ENCODE results near the gene PTPA. TPM values are rescaled to one million over a fixed set of nuclear protein-coding genes. Genes with fewer than 3 reads are reported as not detected.

The PTPA gene
- total and polyA plus RNA-seq, 9 of the 15 experiments (the other 6 are each of a cell fraction or from before 2014, with no cell fraction given) = 1.7 to 121 (median 72.6) TPM

DNA sequence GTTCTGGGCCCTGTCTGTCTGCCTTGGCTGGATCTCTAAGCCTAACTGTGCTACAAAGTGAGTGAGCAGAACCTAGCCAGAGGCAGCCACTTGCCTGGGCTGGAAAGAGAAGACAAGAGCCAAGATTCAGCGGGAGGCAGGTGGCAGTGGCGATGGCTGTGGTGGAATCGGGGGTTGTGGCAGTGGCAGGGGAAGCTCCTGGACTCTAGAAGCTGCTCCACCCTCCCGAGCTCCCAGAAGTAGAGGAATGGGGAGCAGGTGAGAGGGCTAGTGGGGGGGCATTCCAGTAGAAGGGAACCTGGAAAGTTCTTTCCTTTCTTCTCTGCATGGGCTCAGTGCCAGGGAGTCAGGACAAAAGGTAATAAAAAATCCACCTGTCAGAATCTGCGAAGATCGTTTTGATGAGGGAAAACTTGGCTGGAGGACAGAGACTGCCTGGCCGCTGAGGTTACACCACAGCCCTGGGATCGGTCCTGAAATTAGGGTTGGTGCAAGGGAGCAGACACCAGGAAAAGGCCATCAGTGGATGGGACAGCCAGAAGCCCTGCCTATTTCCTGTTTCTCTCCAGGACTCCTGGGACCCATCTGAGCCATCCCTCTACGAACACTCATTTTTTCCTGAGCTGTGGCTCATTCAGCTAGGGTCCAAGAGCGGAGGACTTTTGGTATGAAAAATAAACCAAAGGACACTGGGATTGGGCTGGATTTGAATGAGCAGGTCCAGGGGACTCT is 2.2 kb upstream of the PTPA start:
- POLR2A ChIA-PET = interaction anchor here (0.6 to 2.0 kb wide), 3 partner anchors 11 to 137 kb away, joined by 3 to 11 read pairs (median 3); no protein-coding TSS in a partner anchor
- no TSS peak for BruUV-seq (replicated peaks)
- in situ Hi-C loops (cut with MboI) = no loop called here
- no peak overlapping the region for H3K4me2 ChIP-seq (ENCODE audit: insufficient read depth, low read length)
- FAIRE-seq (no peak), DNase-seq (ENCODE audit: extremely low read depth in 1 of 4, low spot score in 3 of 4) (no peak), ATAC-seq (no peak)
- no peak overlapping the region for H3K27ac ChIP-seq (ENCODE audit: extremely low read depth, low read depth, low read length)
- H3K4me3 ChIP-seq = no peak overlapping the region
- H3K27me3 ChIP-seq (ENCODE audit: control insufficient read depth in 2 of 2, insufficient read depth in 2 of 2, low read length in 2 of 2) = no peaks in the 10 kb centered on the region
- peaks cover 30% of the 10 kb centered on the region for H3K79me2 ChIP-seq (ENCODE audit: control insufficient read depth, insufficient read depth, low read length)
- H3K9me1 ChIP-seq (ENCODE audit: control insufficient read depth, insufficient read depth, low read length) = no peaks in the 10 kb centered on the region
- no peaks in the 10 kb centered on the region for H4K20me1 ChIP-seq (replicated peaks; ENCODE audit: control insufficient read depth, insufficient read depth, low read length)
- no peaks in the 10 kb centered on the region for H3K9me3 ChIP-seq (replicated peaks; ENCODE audit: control insufficient read depth, insufficient read depth, low read depth, low read length)
- H3K36me3 ChIP-seq (ENCODE audit: control insufficient read depth, insufficient read depth, low read length) = peaks cover 3% of the 10 kb centered on the region; the same call in 1 of the 3 replicates
- TF ChIP-seq RBM39 (optimal IDR thresholded peaks at IDR 0.05; ENCODE audit: low read depth, low read length) = no peak
- no peak for TF ChIP-seq PTBP1 (IDR thresholded peaks at IDR 0.05; ENCODE audit: low read depth, low read length)
- no peak for TF ChIP-seq MCM5 (IDR thresholded peaks at IDR 0.05; ENCODE audit: low read depth)
- TF ChIP-seq, protein P1, sequence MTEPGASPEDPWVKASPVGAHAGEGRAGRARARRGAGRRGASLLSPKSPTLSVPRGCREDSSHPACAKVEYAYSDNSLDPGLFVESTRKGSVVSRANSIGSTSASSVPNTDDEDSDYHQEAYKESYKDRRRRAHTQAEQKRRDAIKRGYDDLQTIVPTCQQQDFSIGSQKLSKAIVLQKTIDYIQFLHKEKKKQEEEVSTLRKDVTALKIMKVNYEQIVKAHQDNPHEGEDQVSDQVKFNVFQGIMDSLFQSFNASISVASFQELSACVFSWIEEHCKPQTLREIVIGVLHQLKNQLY (CRISPR knock-in tag; conservative IDR thresholded peaks at IDR 0.05) = no peak
- TF ChIP-seq ZSCAN32 (CRISPR knock-in tag; IDR thresholded peaks at IDR 0.05) = no peak
- TF ChIP-seq CCAR2 (IDR thresholded peaks at IDR 0.05; ENCODE audit: low read depth, low read length) = no peak
- no peak for TF ChIP-seq EWSR1 (IDR thresholded peaks at IDR 0.05; ENCODE audit: borderline replicate concordance, low read depth, partially characterized antibody)
- TF ChIP-seq POLR2AphosphoS2 (IDR thresholded peaks at IDR 0.05; ENCODE audit: low read length) = no peak
- TF ChIP-seq KDM4B (IDR thresholded peaks at IDR 0.05; ENCODE audit: borderline replicate concordance in 2 of 2, low read depth in 1 of 2) = no peak
- TF ChIP-seq MEF2D (tag; conservative IDR thresholded peaks at IDR 0.05; ENCODE audit: low read depth) = no peak
- 69% methylated on average over 8 of the region's 10 CpGs for whole genome bisulfite sequencing (ENCODE audit: insufficient coverage, low coverage, missing lambda C conversion rate)
- intact Hi-C loops (cut with micrococcal nuclease) = no loop called here
- H3K9ac ChIP-seq (ENCODE audit: insufficient read depth in 1 of 2, low read depth in 2 of 2, low read length in 2 of 2) = peak overlapping the region in 1 of 2 experiments; percentile 31; a peak in 1 of 4 replicates
- CTCF ChIA-PET (ENCODE audit: low intra/inter-chr PET ratio) = no interaction called here
- peaks cover 12 to 53% of the 10 kb centered on the region in 2 experiments for H3K4me1 ChIP-seq (replicated peaks in 1 of 2; ENCODE audit: control insufficient read depth in 2 of 2, insufficient read depth in 2 of 2, low read length in 2 of 2)
- H2AFZ ChIP-seq (ENCODE audit: low read depth, low read length) = no peak overlapping the region
